HuH-7.5 (cell line): ENCODE data around the gene KCNG2.

Experiments used
- DNase-seq: peaks from one replicate; pipeline ENCODE4 v3.0.0; 2011; ENCODE audit warnings: low spot score

Gene KCNG2

GRCh38 chr18:79819064-79819967 is 21.6 kb downstream of the KCNG2 start:
- no peak for DNase-seq

- no peak for DNase-seq
These were observed 22.2 kb downstream of the KCNG2 start for GRCh38 chr18:79819968-79820351.

GRCh38 chr18:79823120-79823519 is 25.4 kb downstream of the KCNG2 start:
- no peak for DNase-seq

- no peak for DNase-seq
These were observed 28.2 kb downstream of the KCNG2 start for GRCh38 chr18:79825913-79826312.

GRCh38 chr18:79826966-79827365 is 29.2 kb downstream of the KCNG2 start:
- DNase-seq = no peak

- no peak for DNase-seq
These were observed 30.5 kb downstream of the KCNG2 start for GRCh38 chr18:79828258-79828657.

GRCh38 chr18:79829136-79829854 is 31.6 kb downstream of the KCNG2 start:
- no peak for DNase-seq

- no peak for DNase-seq
These were observed 34.4 kb downstream of the KCNG2 start for GRCh38 chr18:79832169-79832568.

GRCh38 chr18:79834834-79835233 is 37.1 kb downstream of the KCNG2 start:
- DNase-seq = no peak

GRCh38 chr18:79841936-79842335 is 44.2 kb downstream of the KCNG2 start:
- DNase-seq = no peak

- no peak for DNase-seq
These were observed 47.3 kb downstream of the KCNG2 start for GRCh38 chr18:79844999-79845563.

GRCh38 chr18:79846936-79847557 is 49.3 kb downstream of the KCNG2 start:
- DNase-seq = no peak

GRCh38 chr18:79847606-79848293 is 50.0 kb downstream of the KCNG2 start:
- DNase-seq = no peak

- DNase-seq = no peak
These were observed 50.5 kb downstream of the KCNG2 start for GRCh38 chr18:79848294-79848578.

- DNase-seq = no peak
These were observed 51.0 kb downstream of the KCNG2 start for GRCh38 chr18:79848579-79849327.

- DNase-seq = no peak
These were observed 51.8 kb downstream of the KCNG2 start for GRCh38 chr18:79849328-79850207.

GRCh38 chr18:79850731-79851130 is 53.0 kb downstream of the KCNG2 start:
- DNase-seq = no peak

- DNase-seq = no peak
These were observed 53.8 kb downstream of the KCNG2 start for GRCh38 chr18:79851489-79851888.

GRCh38 chr18:79851950-79852349 is 54.2 kb downstream of the KCNG2 start:
- no peak for DNase-seq

GRCh38 chr18:79852561-79853302 is 55.0 kb downstream of the KCNG2 start:
- no peak for DNase-seq
